GM19438 (cell line): ENCODE data around the gene RBBP9.
"Not testable (repeated sequence)": the region's sequence is repeated elsewhere in the genome, so short reads cannot be mapped to it uniquely, and the experiment has no call there.

ENCODE experiments used
- ATAC-seq: cut with Tn5 transposase; IDR thresholded peaks from one replicate; pipeline ENCODE4 v1.9.1; 2021; ENCODE audit warnings: low read depth; ENCODE audit not compliant: unreplicated experiment

RBBP9 gene

GRCh38 chr20:18496740-18497592 lies at the start of gene RBBP9:
Gene RBBP9, minus strand, starts transcription at chr20:18497225. Its CDS starts 58 bp downstream, at chr20:18497167.
- ATAC-seq, result peak; percentile 95

- no peak for ATAC-seq
Measured at GRCh38 chr20:18545566-18545965, 48.5 kb upstream of the RBBP9 start.

GRCh38 chr20:18543932-18544331 lies 46.9 kb upstream of the RBBP9 start:
- ATAC-seq, result no peak

- ATAC-seq, result no peak
Measured at GRCh38 chr20:18543216-18543615, 46.2 kb upstream of the RBBP9 start.

GRCh38 chr20:18541741-18542140 lies 44.7 kb upstream of the RBBP9 start:
- ATAC-seq, result no peak

DNA sequence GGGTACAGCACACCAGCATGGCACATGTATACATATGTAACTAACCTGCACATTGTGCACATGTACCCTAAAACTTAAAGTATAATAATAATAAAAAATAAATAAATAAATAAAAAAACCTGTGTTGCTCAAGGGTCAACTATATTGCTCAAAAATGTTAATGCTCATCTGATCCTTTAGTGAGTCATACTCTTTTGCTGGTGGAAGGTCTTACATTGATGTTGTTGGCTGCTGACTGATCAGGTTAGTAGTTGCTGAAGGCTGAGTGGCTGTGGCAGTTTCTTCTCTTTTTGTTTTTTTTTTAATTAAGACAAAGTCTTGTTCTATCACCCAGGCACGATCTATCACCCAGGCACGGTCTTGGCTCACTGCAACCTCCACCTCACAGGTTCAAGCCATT lies 40.6 kb upstream of the RBBP9 start:
- ATAC-seq, result no peak

GRCh38 chr20:18533978-18534644 lies 37.1 kb upstream of the RBBP9 start:
- no peak for ATAC-seq

DNA sequence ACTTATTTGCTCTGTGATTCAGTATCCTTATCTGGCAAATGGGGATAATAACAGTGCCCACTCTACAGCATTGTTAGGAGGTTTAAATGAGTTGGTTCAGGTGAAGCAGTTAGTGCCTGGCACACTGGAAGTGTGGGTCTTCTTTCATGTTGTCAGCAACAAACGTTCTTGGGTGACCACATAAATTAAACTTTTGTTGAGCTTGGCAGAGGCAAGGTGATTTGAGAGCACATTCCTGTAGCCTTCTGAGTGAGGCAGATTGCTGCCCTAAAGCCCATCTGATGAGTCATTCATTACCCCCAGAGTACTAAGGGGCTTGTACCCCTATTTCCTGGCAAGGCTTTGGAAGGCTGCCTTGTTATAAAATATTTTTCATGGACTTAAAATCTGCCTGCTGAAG lies 36.5 kb upstream of the RBBP9 start:
- no peak for ATAC-seq

GRCh38 chr20:18532626-18533025 lies 35.6 kb upstream of the RBBP9 start:
- ATAC-seq, result no peak

GRCh38 chr20:18529041-18529440 lies 32.0 kb upstream of the RBBP9 start:
- no peak for ATAC-seq

DNA sequence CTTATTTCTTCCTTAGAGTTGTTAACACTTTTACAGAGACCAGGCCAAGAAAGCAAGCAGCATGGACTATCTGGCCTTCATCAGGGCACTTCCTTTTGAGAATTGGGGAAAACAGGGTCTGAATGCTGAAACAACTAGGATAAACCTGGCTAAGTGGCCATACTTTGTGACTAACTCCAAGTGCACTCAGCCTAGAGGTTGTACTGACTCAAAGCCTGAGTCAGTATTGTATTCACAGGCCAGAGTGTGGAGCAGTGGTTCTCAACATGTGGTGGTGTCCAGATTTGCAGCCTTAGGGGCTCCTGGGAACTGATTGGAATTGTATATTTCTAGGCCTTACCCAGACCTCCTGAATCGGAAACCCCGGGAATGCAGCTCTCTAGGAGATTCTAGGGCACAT lies 30.8 kb upstream of the RBBP9 start:
- ATAC-seq, result no peak

DNA sequence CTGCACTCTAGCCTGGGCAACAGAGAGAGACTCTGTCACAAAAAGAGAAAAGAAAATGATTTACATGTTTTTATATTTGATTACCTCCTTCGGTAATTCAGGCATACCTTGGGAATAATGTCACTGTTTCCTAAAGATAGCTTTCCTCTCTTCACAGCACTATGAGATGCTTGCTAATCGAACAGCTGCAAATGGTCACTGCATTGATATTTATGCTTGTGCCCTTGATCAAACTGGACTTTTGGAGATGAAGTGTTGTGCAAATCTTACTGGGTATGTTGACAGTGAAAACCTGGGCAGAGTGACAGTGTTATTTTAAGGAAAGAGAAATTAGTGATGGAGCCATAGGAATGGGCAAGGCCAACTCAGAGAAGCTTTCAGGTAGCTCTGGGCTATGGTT lies 30.3 kb upstream of the RBBP9 start:
- ATAC-seq, result no peak

DNA sequence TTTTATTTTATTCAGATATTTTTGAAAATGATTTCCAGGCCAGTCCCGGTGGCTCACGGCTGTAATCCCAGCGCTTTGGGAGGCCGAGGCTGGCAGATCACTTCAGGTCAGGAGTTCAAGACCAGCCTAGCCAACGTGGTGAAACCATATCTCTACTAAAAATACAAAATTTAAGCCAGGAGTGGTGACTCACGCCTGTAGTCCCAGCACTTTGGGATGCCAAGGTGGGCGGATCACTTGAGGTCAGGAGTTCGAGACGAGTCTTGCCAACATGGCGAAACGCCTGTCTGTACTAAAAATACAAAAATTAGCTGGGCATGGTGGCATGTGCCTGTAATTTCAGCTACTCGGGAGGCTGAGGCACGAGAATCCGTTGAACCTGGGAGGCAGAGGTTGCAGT lies 29.7 kb upstream of the RBBP9 start:
- ATAC-seq, result not testable (repeated sequence)

GRCh38 chr20:18524646-18525045 lies 27.6 kb upstream of the RBBP9 start:
- ATAC-seq, result no peak

- no peak for ATAC-seq
Measured at GRCh38 chr20:18523066-18523465, 26.0 kb upstream of the RBBP9 start.

GRCh38 chr20:18522066-18522465 lies 25.0 kb upstream of the RBBP9 start:
- ATAC-seq, result not testable (repeated sequence)

- ATAC-seq, result no peak
Measured at GRCh38 chr20:18515973-18516372, 18.9 kb upstream of the RBBP9 start.

- ATAC-seq, result no peak
Measured at GRCh38 chr20:18514127-18514526, 17.1 kb upstream of the RBBP9 start.

- no peak for ATAC-seq
Measured at GRCh38 chr20:18513208-18513607, 16.2 kb upstream of the RBBP9 start.

DNA sequence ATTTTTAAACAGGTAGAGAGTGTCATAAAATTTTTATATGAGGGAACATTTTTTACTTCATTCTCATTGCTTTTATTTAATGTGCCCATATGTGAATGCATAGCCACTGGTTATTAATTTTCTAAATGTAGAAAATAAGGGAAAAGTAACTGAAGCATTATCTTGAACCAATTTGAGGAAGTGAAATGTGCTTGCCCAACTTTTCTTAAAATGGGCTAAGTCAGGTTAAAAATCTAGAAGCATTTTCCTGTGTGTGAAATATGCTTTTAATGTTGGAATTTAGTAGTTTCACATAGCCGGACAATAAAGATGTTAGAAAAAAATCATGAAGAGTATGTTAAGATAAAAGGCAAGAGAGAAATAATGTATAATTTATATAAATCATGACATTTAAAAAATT lies 14.5 kb upstream of the RBBP9 start:
- no peak for ATAC-seq

DNA sequence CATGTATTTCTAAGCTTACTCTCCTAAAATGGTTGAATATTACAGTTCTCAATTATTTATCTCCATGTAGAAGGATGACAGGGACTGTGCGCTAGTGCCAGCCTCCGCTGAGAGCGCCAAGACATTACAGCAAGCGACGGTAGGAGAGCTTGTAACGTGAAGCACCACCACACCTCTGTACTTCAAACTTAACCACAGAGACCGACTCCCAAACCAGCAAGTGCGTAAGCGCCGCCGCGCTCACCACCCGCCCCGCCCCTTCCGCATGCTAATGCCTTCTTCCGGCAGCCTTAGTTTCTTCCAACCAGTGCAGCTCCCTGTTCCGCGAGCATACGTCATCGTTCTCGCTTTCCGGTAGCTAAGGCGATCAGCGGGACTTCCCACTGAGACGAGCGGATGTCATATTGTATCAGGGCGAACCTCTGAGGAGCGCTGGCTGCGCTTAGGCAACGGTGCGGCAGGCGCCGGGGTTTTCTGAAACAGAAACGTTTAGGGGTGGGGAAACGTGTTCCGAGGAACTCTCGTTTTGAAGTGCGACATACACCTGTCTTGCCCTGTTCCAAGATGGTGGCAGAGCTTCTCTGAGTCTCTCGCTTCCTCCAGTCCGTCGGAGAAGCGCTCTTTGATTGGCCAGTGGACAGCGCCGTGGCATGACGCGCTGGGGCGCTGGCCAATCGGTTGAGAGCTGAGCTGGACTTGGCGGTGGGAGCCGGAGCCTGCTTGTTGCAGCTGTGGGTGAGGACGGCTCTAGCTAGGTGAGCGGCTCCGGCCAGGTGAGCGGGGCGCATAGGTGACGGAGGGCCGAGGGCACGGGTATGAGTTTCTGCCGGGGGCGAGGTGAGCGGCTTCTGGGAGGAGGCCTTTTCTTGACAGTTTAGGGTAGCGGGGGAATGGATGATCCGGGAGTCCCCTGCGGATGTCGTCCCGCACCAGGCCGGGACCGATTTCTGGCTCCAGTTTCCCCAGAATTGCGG lies 10.5 kb upstream of the RBBP9 start, which contains the start of gene SEC23B:
TSS of gene SEC23B (plus strand) at position 723 of the 974 bp plus-strand sequence. CDS start 2,896 bp downstream, outside the sequence.
- peak; percentile 94 for ATAC-seq
